MM.1S (cell line): ENCODE results near the gene GSE1.

Source experiments
- DNase-seq: peaks from one replicate; pipeline ENCODE4 v3.0.0-alpha.2; 2015
- H2AFZ ChIP-seq: fragments of 300-600 bp; sonication (generic); 2 replicates; pipeline ENCODE4 v1.6.0; 2016; ENCODE audit warnings: antibody characterized with exemption, low read length
- H3F3A ChIP-seq: fragments of 300-600 bp; sonication (generic); 2 replicates; pipeline ENCODE4 v1.6.1; 2016; ENCODE audit warnings: mild to moderate bottlenecking, antibody characterized with exemption, low read length, moderate library complexity, mixed read lengths; ENCODE audit not compliant: insufficient read depth
- H3K27ac ChIP-seq: fragments of 300-600 bp; sonication (generic); 2 replicates; pipeline ENCODE4 v1.5.1; 2016; ENCODE audit warnings: mild to moderate bottlenecking, low read length
- H3K27me3 ChIP-seq: fragments of 300-600 bp; sonication (generic); replicated peaks from 2 replicates; pipeline ENCODE4 v1.6.0; 2016; ENCODE audit warnings: low read length; ENCODE audit not compliant: insufficient read depth
- H3K36me3 ChIP-seq: fragments of 300-600 bp; sonication (generic); replicated peaks from 2 replicates; pipeline ENCODE4 v1.6.1; 2016; ENCODE audit warnings: mild to moderate bottlenecking, low read length, mixed read lengths; ENCODE audit not compliant: insufficient read depth
- H3K4me1 ChIP-seq: fragments of 300-600 bp; sonication (generic); 2 replicates; pipeline ENCODE4 v1.6.1; 2016; ENCODE audit warnings: low read length, mixed read lengths
- H3K4me2 ChIP-seq: fragments of 300-600 bp; sonication (generic); 2 replicates; pipeline ENCODE4 v1.6.0; 2016; ENCODE audit warnings: low read depth, low read length
- H3K4me3 ChIP-seq: fragments of 300-600 bp; sonication (generic); 2 replicates; pipeline ENCODE4 v1.5.1; 2016; ENCODE audit warnings: low read length, mixed read lengths
- H3K79me2 ChIP-seq: fragments of 300-600 bp; sonication (generic); 2 replicates; pipeline ENCODE4 v1.6.1; 2016; ENCODE audit warnings: mixed run types, low read length, mixed read lengths
- H3K9ac ChIP-seq: fragments of 300-600 bp; sonication (generic); 2 replicates; pipeline ENCODE4 v1.6.1; 2016; ENCODE audit warnings: low read length, mixed read lengths
- H3K9me2 ChIP-seq: fragments of 300-600 bp; sonication (generic); replicated peaks from 2 replicates; pipeline ENCODE4 v1.6.1; 2016; ENCODE audit warnings: mild to moderate bottlenecking, low read length, mixed read lengths; ENCODE audit not compliant: insufficient read depth
- H3K9me3 ChIP-seq: fragments of 300-600 bp; sonication (generic); replicated peaks from 2 replicates; pipeline ENCODE4 v1.6.1; 2016; ENCODE audit warnings: mild to moderate bottlenecking, low read length, mixed read lengths; ENCODE audit not compliant: insufficient read depth
- H4K20me1 ChIP-seq: fragments of 300-600 bp; sonication (generic); 2 replicates; pipeline ENCODE4 v1.6.1; 2016; ENCODE audit warnings: mild to moderate bottlenecking, low read length, moderate library complexity, mixed read lengths; ENCODE audit not compliant: insufficient read depth
- EZH2 ChIP-seq: fragments of 300-600 bp; sonication (generic); optimal IDR thresholded peaks from 2 replicates; pipeline ENCODE3; 2017; ENCODE audit warnings: low read depth, mild to moderate bottlenecking, antibody characterized with exemption, low read length, mixed read lengths
- EZH2phosphoT487 ChIP-seq: fragments of 300-600 bp; sonication (generic); IDR thresholded peaks from 2 replicates; pipeline ENCODE4 v1.6.1; 2018; ENCODE audit warnings: antibody characterized with exemption, low read length
- TF ChIP-seq, protein P1 (sequence below): fragments of 300-600 bp; sonication (generic); IDR thresholded peaks from 2 replicates; pipeline ENCODE4 v1.5.1; 2016; ENCODE audit warnings: antibody characterized with exemption, low read length, mixed read lengths

Gene GSE1

DNA sequence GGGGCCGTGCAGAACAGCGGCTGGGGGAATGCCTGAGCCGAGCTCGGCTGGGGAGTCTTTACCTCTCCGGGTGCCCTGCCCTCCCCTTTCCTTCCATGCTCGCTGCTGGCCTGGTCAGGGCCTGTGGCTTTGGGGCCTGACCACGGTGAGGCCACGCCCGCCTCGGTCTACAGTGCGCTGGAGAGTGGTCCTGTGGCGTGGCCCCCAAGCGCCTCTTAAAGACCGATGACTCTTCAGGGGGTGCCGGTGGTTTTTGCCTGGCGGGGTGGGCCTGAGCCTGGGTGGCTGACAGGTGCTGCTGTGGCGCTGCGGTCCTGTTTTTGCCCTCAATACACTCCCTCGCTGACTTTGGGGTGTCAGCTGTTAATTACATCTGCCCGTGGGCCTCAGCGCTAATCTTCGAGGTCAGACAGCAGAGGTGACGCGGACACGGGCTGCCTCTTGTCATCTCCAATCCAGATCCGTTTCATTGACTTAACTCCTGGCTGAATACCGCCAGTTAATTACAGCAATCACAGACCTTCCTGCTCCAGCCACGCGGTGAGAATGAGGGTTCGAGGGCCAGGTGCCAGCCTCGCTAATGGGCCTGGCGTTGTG, 29.7 kb downstream of the GSE1 start:
- Histone ChIP-seq H3K27me3 (no peaks in the 10 kb centered on the region), H3K36me3 (no peaks in the 10 kb centered on the region), H3K4me3 (no peak overlapping the region), H3K4me1 (no peaks in the 10 kb centered on the region), H3K9ac (no peak overlapping the region), H2AFZ (no peak overlapping the region), H3K4me2 (no peak overlapping the region), H3F3A (no peaks in the 10 kb centered on the region), H3K9me2 (no peaks in the 10 kb centered on the region), H4K20me1 (no peaks in the 10 kb centered on the region), H3K27ac (no peak overlapping the region), H3K79me2 (no peaks in the 10 kb centered on the region), H3K9me3 (no peaks in the 10 kb centered on the region)
- TF ChIP-seq, protein P1, sequence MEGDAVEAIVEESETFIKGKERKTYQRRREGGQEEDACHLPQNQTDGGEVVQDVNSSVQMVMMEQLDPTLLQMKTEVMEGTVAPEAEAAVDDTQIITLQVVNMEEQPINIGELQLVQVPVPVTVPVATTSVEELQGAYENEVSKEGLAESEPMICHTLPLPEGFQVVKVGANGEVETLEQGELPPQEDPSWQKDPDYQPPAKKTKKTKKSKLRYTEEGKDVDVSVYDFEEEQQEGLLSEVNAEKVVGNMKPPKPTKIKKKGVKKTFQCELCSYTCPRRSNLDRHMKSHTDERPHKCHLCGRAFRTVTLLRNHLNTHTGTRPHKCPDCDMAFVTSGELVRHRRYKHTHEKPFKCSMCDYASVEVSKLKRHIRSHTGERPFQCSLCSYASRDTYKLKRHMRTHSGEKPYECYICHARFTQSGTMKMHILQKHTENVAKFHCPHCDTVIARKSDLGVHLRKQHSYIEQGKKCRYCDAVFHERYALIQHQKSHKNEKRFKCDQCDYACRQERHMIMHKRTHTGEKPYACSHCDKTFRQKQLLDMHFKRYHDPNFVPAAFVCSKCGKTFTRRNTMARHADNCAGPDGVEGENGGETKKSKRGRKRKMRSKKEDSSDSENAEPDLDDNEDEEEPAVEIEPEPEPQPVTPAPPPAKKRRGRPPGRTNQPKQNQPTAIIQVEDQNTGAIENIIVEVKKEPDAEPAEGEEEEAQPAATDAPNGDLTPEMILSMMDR, result no peak
- TF ChIP-seq EZH2phosphoT487 (no peak), EZH2 (no peak)
- DNase-seq, result no peak

GRCh38 chr16:85643631-85644030, 30.5 kb downstream of the GSE1 start:
- H3K9ac ChIP-seq, result no peak overlapping the region
- no peaks in the 10 kb centered on the region for H3K9me2 ChIP-seq
- H4K20me1 ChIP-seq, result no peaks in the 10 kb centered on the region
- no peaks in the 10 kb centered on the region for H3K4me1 ChIP-seq
- no peak overlapping the region for H3K27ac ChIP-seq
- H3F3A ChIP-seq, result no peaks in the 10 kb centered on the region
- H3K36me3 ChIP-seq, result no peaks in the 10 kb centered on the region
- H3K9me3 ChIP-seq, result no peaks in the 10 kb centered on the region
- no peak overlapping the region for H3K4me2 ChIP-seq
- no peak for DNase-seq
- no peak overlapping the region for H3K4me3 ChIP-seq
- TF ChIP-seq, protein P1, result no peak
- TF ChIP-seq EZH2 (no peak), EZH2phosphoT487 (no peak)
- no peaks in the 10 kb centered on the region for H3K27me3 ChIP-seq
- H3K79me2 ChIP-seq, result no peaks in the 10 kb centered on the region
- no peak overlapping the region for H2AFZ ChIP-seq

DNA sequence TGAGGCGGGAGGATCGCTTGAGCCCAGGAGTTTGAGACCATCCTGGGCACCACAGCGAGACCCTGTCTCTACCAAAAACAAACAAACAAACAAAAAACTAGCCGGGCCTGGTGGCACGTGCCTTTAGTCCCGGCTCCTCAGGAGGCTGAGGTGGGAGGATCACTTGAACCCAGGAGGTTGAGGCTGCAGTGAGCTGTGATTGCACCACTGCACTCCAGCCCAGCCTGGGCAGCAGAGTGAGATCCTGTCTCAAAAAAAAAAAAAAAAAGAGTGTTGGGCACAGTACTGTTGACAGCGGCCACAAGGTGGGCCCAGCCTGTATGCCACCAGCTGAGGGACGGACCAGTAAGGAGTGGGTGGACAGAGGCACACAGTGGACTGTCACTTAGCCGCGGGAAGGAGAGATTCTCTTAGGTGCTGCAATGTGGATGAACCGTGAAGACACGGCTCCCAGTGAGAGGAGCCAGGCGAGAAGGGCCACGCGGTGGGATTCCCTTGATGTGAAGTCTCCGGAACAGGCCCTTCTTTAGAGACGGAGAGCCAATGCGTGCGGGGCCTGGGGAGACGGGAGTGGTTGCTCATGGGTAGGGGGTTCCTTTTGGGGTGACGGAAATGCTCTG, 31.1 kb downstream of the GSE1 start:
- Histone ChIP-seq H3K9me2 (no peaks in the 10 kb centered on the region), H3K79me2 (no peaks in the 10 kb centered on the region), H2AFZ (no peak overlapping the region), H4K20me1 (no peaks in the 10 kb centered on the region), H3K27ac (no peak overlapping the region), H3K4me1 (no peaks in the 10 kb centered on the region), H3K36me3 (no peaks in the 10 kb centered on the region), H3K4me2 (no peak overlapping the region), H3K27me3 (no peaks in the 10 kb centered on the region), H3K4me3 (no peak overlapping the region), H3F3A (no peaks in the 10 kb centered on the region), H3K9me3 (no peaks in the 10 kb centered on the region), H3K9ac (no peak overlapping the region)
- no peak for DNase-seq
- TF ChIP-seq EZH2, result no peak
- TF ChIP-seq, protein P1, result no peak
- no peak for TF ChIP-seq EZH2phosphoT487
